HG03378 (cell line): ENCODE results near the gene SCARB1.

Source experiments
- ATAC-seq: cut with Tn5 transposase; IDR thresholded peaks from one replicate; pipeline ENCODE4 v1.9.1; 2021; ENCODE audit warnings: mild to moderate bottlenecking, moderate library complexity; ENCODE audit not compliant: unreplicated experiment

Gene SCARB1

GRCh38 chr12:124736115-124737039 lies 127.3 kb downstream of the SCARB1 start:
- no peak for ATAC-seq

DNA sequence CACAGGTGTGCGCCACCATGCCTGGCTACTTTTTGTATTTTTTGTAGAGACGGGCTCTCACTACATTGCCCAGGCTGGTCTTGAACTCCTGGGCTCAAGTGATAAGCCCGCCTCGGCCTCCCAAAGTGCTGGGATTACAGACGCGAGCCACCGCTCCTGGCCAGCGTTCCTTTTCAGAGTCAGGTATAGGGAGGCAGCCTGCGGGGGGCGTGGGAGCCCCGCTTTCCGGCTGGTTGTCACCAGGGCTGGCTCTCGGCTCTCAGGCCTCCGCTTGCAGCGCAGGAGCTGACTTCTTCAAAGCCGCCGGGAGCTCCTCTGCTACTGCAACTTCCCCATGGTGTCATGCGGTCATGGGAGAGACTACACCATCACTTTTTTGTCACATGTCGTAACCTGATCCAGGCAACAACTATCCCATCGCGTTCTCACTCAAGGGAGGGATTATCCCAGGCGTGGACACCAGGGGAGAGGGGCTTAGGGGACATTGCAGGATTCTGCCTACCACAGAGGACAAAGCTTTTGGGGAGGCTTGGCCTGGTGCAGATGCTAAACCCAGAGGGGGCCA lies 129.4 kb downstream of the SCARB1 start:
- ATAC-seq: no peak

GRCh38 chr12:124733086-124733485 lies 130.6 kb downstream of the SCARB1 start:
- no peak for ATAC-seq

DNA sequence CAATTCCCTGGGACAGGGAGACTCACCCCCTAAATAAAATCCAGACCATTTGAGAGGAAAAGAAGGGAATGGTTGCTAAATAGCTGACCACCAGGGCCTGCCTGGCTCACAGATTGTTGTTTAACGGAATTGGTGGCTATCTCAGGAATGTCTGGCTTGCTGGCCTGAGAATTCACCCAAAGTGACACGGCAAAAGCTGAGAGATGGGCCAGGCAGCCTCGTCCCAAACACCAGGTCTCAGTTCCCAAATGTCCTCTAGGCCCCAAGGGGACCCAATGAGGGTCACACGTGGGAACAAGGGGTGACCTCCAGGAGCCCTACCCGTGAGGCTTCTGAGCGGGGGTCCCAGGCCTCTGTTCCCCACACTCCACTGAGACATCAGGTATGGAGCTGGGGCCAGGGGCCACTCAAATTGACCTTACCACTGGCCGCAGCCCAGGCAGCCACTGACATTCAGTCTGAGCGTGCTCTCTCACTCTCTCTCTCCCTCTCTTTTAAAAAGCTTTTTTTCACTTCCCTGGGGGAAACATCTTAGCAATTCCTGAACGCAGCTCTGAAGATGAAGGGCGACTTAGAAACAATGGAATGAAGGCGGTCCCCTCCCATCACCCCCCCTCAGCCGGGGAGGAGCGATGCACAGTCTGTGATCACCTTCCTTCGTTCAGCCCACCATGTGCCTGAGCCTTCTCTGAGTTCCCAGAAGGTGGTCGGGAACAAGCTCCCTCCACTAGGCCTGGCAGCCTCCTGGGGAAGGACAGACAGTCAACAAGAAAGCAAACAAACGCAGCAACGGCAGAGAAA lies 131.2 kb downstream of the SCARB1 start:
- ATAC-seq: no peak

DNA sequence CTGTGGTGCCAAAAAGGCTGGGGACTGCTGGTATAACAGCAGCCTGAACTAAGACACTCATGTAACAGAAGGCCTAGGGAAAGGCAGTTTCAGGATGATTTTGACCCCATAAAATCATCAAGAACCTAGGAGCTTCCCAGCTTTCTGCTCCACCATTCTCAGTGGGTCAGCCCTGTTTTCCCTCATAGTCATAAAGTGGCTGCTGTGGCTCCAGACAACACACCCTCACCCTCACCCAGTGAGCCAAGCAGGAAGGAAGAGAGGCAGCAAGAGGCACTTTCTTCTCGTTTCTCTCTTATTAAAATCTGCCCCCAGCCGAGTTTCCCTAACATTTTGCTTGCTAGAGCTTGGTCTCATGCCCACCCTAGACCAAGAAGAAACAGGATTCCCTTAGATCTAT lies 131.8 kb downstream of the SCARB1 start:
- no peak for ATAC-seq

- ATAC-seq: no peak
Observed at GRCh38 chr12:124730455-124730932, 133.2 kb downstream of the SCARB1 start.

GRCh38 chr12:124727922-124728321 lies 135.7 kb downstream of the SCARB1 start:
- ATAC-seq: no peak

DNA sequence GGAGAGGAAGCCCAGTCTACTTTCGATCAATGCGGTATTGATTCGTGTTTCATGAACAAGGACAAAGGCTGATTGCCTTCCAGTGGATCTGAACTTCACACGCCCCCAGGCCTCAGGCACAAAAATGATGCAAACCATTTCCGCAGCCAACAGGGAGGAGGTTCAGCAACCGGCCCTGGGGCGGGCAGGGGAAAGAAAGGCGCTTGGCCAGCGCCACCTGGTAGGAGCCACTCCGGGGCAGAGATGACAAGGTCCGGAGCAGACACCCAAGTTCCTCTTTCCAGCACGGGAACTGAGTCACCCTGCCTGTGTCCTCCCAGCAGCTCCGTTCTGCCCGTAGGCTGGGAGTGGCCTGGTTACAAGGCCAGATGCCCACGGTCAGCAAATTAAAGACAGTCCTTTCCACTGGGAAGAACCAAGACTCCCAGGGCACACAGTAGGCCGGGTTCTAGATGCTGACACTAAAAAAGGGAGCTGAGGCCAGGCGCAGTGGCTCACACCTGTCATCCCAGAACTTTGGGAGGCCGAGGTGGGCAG lies 136.3 kb downstream of the SCARB1 start:
- peak; percentile 50 for ATAC-seq
